Gastroesophageal sphincter (tissue), 3 donors: ENCODE data around the gene ARHGEF10L.

Experiments used
- CTCF ChIP-seq, 4 experiments: fragments of 200-600 bp in 2 of 4; fragments of 450-650 bp in 2 of 4; sonication (generic) in 1 of 4; IDR thresholded peaks; one replicate each; pipeline ENCODE4 v1.5.1; 2017 to 2019; ENCODE audit warnings: antibody characterized with exemption in 4 of 4, mild to moderate bottlenecking in 2 of 4, moderate library complexity in 2 of 4
- POLR2AphosphoS5 ChIP-seq: sonication (generic); formaldehyde crosslinking; IDR thresholded peaks from one replicate; pipeline ENCODE4 v1.6.1; 2017; ENCODE audit warnings: antibody characterized with exemption

- TF ChIP-seq CTCF (IDR thresholded peaks at IDR 0.05) = no peak
- TF ChIP-seq POLR2AphosphoS5 = no peak
Measured at GRCh38 chr1:17735793-17736192, 196.3 kb downstream of the ARHGEF10L start.
